ENCODE measurements around the gene TRIM47. TPM values are rescaled to one million over a fixed set of nuclear protein-coding genes. Genes with fewer than 3 reads are reported as not detected.
"Not testable (repeated sequence)": the region's sequence is repeated elsewhere in the genome, so short reads cannot be mapped to it uniquely, and the experiment has no call there.

Gene TRIM47
- total and polyA plus RNA-seq, 2 of the 13 experiments (the other 11 are each of a cell fraction or from before 2014, with no cell fraction given), result 33.5 to 82.0 TPM

DNA sequence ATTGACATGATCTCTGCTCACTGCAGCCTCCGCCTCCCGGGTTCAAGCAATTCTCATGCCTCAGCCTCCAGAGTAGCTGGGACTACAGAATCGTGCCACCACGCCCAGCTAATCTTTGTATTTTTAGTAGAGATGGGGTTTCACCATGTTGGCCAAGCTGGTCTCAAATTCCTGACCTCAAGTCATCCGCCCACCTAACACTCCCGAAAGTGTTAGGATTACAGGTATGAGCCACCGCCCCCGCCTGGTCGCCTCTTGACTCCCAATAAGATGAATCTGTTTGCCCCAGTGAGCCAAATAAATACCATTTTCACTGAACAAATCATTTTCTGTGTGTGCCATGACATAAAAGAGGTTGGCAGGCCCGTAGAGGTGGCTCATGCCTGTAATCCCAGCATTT is 19.0 kb downstream of the TRIM47 start:
- not testable (repeated sequence) for BruUV-seq (replicated peaks)
- intact Hi-C loops (cut with micrococcal nuclease; ENCODE audit: unreplicated experiment), result loop anchor here (1.0 to 5.0 kb wide), 2 partner anchors 33 to 43 kb away; no protein-coding TSS in a partner anchor

More for the DNA sequence above, 19.0 kb downstream of the TRIM47 start:
- H3K79me2 ChIP-seq (ENCODE audit: insufficient read depth, low read length); H3K9ac ChIP-seq (ENCODE audit: insufficient read depth, low read depth, low read length); H2AFZ ChIP-seq (ENCODE audit: low read length); ATAC-seq; CTCF ChIA-PET (ENCODE audit: low intra/inter-chr PET ratio, low total read pairs); H3K4me3 ChIP-seq (replicated peaks in 1 of 3; ENCODE audit: insufficient read depth in 1 of 3, low read depth in 2 of 3, low read length in 3 of 3); FAIRE-seq; H4K20me1 ChIP-seq (ENCODE audit: insufficient read depth, low read length); H3K27ac ChIP-seq (ENCODE audit: extremely low read length, insufficient read depth, low read length); H3K36me3 ChIP-seq (replicated peaks in 1 of 2; ENCODE audit: control insufficient read depth in 1 of 2, insufficient read depth in 2 of 2, low read length in 2 of 2); H3K9me3 ChIP-seq (ENCODE audit: low read length); in situ Hi-C loops (cut with HindIII; ENCODE audit: extremely low pct_ligation_motif_present, low pct_unique_long_range_greater_than_20kb); H3K27me3 ChIP-seq (ENCODE audit: control insufficient read depth in 1 of 2, insufficient read depth in 2 of 2, low read length in 2 of 2); DNase-seq (ENCODE audit: low spot score): not testable (repeated sequence)
- POLR2A ChIA-PET, result interaction anchor here (1.7 to 12.8 kb wide), 4 partner anchors 14 to 80 kb away, joined by 11 to 454 read pairs (median 153); partner anchors contain the start of genes TRIM47 and UNC13D
- 60% methylated on average over 10 of the region's 10 CpGs for WGBS (ENCODE audit: low lambda C conversion rate)
- TF ChIP-seq ZNF770 (CRISPR knock-in tag; IDR thresholded peaks at IDR 0.05) (peak; percentile 52; the same call in 1 of the 2 replicates), ZNF121 (CRISPR knock-in tag; IDR thresholded peaks at IDR 0.05) (peak; percentile 45; the same call in 1 of the 2 replicates)
- Histone ChIP-seq H3K4me2 (ENCODE audit: low read depth, low read length) (peak overlapping the region; percentile 68; the same call in 1 of the 2 replicates), H3K4me1 (ENCODE audit: insufficient read depth, low read length) (peaks cover 54% of the 10 kb centered on the region)

All from HepG2 (cell line).